A549 (cell line): ENCODE measurements around the gene PTPRN2.

Source experiments
- CHD4 ChIP-seq: fragments of 200-600 bp; sonication (generic); IDR thresholded peaks from 2 replicates; pipeline ENCODE4 v1.6.1; 2016; ENCODE audit warnings: antibody characterized with exemption, mild to moderate bottlenecking, borderline replicate concordance
- CTCF ChIP-seq: fragments of >200 bp; sonication (Bioruptor Twin); formaldehyde crosslinking; IDR thresholded peaks from 3 replicates; pipeline ENCODE4 v1.5.1; 2016

DNA sequence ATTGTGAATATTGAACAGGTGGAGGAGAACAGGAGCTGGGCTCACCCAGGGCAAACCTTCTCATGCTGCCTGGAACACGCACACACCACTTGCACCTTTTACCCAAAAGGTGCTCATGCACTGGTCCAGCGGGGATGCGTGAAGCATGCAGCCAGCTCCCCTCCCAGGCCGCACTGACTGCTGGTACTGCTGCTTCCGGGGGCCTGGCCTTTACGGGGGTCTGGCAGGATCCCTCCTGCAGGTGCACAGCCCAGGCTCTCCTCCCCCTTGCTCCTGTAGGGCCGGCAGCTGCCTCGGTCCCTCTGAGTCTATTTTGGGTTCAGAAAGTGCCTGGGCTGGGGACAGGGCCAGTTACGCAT lies 1029.1 kb downstream of the PTPRN2 start:
- TF ChIP-seq CTCF = no peak
- TF ChIP-seq CHD4 = no peak
